Esophagus muscularis mucosa (tissue), 4 donors: ENCODE measurements around the gene HRAS. TPM values are rescaled to one million over a fixed set of nuclear protein-coding genes. Genes with fewer than 3 reads are reported as not detected.

ENCODE experiments used
- DNase-seq: peaks from one replicate; pipeline ENCODE4 v3.0.0-alpha.2; 2017; ENCODE audit errors: extremely low spot score
- H3K27ac ChIP-seq, 4 donors: fragments of 200-600 bp; sonication (generic); replicated peaks in 1 of 4; 1 replicate in 3 of 4; 2 replicates in 1 of 4; pipeline ENCODE4 v1.5.1; 2016 to 2019; ENCODE audit warnings: mild to moderate bottlenecking in 1 of 4
- H3K27me3 ChIP-seq, 4 donors: fragments of 200-600 bp; sonication (generic); one replicate each; pipeline versions ENCODE4 v1.5.1 to v1.6.0; 2016 to 2019
- H3K36me3 ChIP-seq, 4 donors: fragments of 200-600 bp; sonication (generic); one replicate each; pipeline ENCODE4 v1.5.1; 2016 to 2019
- H3K4me1 ChIP-seq, 4 donors: fragments of 200-600 bp; sonication (generic); one replicate each; pipeline ENCODE4 v1.5.1; 2016 to 2019
- H3K4me3 ChIP-seq, 4 donors: fragments of 200-600 bp; sonication (generic); 1 replicate in 2 of 4; 2 replicates in 2 of 4; pipeline ENCODE4 v1.5.1; 2016 to 2019; ENCODE audit warnings: mild to moderate bottlenecking in 4 of 4, moderate library complexity in 1 of 4
- H3K9me3 ChIP-seq, 4 donors: fragments of 200-600 bp; sonication (generic); 1 replicate in 3 of 4; 2 replicates in 1 of 4; pipeline ENCODE4 v1.5.1; 2016 to 2019
- EP300 ChIP-seq: sonication (generic); formaldehyde crosslinking; IDR thresholded peaks from one replicate; pipeline ENCODE4 v1.6.1; 2017; ENCODE audit warnings: antibody characterized with exemption
- POLR2A ChIP-seq: fragments of 450-650 bp; IDR thresholded peaks from one replicate; pipeline ENCODE4 v1.6.1; 2017; ENCODE audit warnings: antibody characterized with exemption, moderate library complexity, mild to moderate bottlenecking, low read depth
- POLR2AphosphoS5 ChIP-seq, 2 donors: sonication (generic); formaldehyde crosslinking; IDR thresholded peaks; one replicate each; pipeline ENCODE4 v1.6.1; 2017; ENCODE audit warnings: antibody characterized with exemption in 2 of 2
- WGBS: methylation state at CpG from one replicate; pipeline ENCODE4 v1.1.5; 2018; 5-methylcytosine and 5-hydroxymethylcytosine counted together
- intact Hi-C: fragments of 100-400 bp; cut with DNase I; formaldehyde crosslinking; loops from one replicate; pipeline ENCODE4 v1.15.1; 2023
- total RNA-seq, 4 donors: library from RNA; depleted of rRNA; stranded (reverse); fragments of >200 nt; gene quantifications; one replicate each; pipeline versions ENCODE4 v1.1.0 to v1.2.1, GENCODE V29; 2016
- TF ChIP-seq, protein P1 (sequence below), 3 experiments: fragments of 200-600 bp in 2 of 3; fragments of 450-650 bp in 1 of 3; sonication (generic) in 2 of 3; IDR thresholded peaks; one replicate each; pipeline ENCODE4 v1.5.1; 2017 to 2019; ENCODE audit warnings: antibody characterized with exemption in 3 of 3, mild to moderate bottlenecking in 2 of 3, moderate library complexity in 1 of 3

HRAS gene
- total RNA-seq, 4 donors from 2014 or later: 45.7 to 85.2 (median 61.7) TPM

DNA sequence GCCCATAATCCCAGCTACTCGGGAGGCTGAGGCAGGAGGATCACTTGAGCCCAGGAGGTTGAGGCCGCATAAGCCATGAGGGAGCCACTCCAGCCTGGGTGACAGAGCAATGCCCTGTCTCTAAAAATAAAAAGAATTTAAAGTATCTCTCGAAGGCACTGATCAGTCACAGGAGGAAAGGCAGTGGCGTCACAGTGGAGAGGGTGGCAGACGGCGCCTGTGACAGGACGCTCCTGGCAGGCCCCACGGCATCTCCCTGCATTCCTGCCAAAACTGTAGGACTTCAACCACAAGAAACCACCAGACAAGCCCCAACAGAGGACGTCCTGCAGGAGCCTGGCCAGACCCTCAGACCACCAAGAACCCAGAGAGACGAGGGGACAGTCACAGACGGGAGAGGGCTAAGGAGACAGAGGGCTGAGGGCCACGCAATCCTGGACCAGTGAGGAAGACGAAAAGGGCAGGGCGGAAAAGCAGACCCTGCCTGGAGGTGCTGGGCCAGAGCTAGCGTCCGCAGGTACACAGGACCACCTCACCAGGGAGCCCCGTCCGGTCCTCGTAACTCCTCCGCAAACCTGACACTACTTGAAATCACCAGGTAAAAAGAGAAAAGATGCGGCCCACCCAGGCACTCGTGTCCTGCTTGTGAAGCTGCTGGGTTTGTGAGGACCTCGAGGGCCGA, 34.2 kb downstream of the HRAS start:
- H3K36me3 ChIP-seq: peaks cover 54 to 63% (median 61%) of the 10 kb centered on the region in 4 donors
- TF ChIP-seq POLR2AphosphoS5 (IDR thresholded peaks at IDR 0.05): no peak
- no peak for TF ChIP-seq EP300
- TF ChIP-seq, protein P1, sequence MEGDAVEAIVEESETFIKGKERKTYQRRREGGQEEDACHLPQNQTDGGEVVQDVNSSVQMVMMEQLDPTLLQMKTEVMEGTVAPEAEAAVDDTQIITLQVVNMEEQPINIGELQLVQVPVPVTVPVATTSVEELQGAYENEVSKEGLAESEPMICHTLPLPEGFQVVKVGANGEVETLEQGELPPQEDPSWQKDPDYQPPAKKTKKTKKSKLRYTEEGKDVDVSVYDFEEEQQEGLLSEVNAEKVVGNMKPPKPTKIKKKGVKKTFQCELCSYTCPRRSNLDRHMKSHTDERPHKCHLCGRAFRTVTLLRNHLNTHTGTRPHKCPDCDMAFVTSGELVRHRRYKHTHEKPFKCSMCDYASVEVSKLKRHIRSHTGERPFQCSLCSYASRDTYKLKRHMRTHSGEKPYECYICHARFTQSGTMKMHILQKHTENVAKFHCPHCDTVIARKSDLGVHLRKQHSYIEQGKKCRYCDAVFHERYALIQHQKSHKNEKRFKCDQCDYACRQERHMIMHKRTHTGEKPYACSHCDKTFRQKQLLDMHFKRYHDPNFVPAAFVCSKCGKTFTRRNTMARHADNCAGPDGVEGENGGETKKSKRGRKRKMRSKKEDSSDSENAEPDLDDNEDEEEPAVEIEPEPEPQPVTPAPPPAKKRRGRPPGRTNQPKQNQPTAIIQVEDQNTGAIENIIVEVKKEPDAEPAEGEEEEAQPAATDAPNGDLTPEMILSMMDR (IDR thresholded peaks at IDR 0.05): no peak
- intact Hi-C loops: loop anchor here (5.0 kb wide), 1 partner anchor 49 kb away; the partner anchor contains the start of gene PTDSS2

DNA sequence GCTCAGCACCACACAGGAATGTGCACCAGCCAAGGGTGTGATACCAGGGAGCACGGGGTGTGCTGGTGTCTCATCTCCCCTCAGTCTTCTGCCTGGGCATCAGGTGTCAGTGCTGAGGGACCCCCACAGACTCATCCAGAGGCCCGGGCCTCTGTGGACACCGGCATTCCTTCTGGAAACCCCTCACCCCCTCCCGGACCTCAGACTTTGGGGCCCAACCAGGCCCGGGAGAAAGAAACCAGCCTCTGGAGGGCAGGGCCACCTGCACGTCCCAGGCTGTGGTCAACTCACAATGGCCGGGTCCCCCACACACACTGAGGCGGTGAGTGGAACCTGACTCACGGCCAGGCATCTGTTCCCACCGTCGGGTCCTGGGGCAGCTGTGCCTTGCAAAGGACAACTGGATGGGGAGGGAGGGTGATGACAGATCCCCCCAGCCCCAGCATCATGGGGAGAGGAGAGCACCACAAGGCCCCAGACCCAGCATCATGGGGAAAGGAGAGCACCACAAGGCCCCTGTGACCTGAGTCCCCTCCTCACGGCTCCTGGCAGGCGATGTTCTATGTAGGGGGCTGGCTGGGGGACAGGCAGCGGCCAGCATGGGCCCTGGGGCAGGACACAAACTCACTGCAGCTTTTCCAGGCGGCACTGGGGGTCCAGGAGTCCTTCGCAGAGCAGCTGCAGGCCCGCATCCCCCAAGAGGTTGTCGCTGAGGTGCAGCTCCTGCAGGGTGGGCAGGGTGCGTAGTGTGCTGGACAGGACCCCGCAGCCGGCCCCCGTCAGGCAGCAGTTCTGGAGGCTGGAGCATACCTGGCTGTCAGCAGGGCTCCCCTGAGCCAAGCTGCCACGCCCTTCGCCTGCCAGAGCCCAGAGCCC, 35.9 kb downstream of the HRAS start:
- Histone ChIP-seq H3K4me3 (no peak overlapping the region), H3K27ac (no peak overlapping the region), H3K36me3 (peaks cover 61 to 79% (median 76%) of the 10 kb centered on the region in 4 donors), H3K9me3 (no peaks in the 10 kb centered on the region), H3K27me3 (no peaks in the 10 kb centered on the region), H3K4me1 (peaks cover 28 to 41% (median 30%) of the 10 kb centered on the region in 4 donors)
- intact Hi-C loops: loop anchor here (5.0 kb wide), 1 partner anchor 47 kb away; the partner anchor contains the start of gene PTDSS2
- WGBS: 92% methylated on average over 6 of the region's 24 CpGs
- no peak for DNase-seq
- TF ChIP-seq POLR2AphosphoS5 (IDR thresholded peaks at IDR 0.05) (no peak), POLR2A (no peak), EP300 (no peak)
- TF ChIP-seq, protein P1 (IDR thresholded peaks at IDR 0.05): no peak

More for the DNA sequence above, 34.2 kb downstream of the HRAS start:
- H3K4me3 ChIP-seq: no peak overlapping the region
- H3K27ac ChIP-seq: no peak overlapping the region
- DNase-seq: no peak
- no peaks in the 10 kb centered on the region for H3K27me3 ChIP-seq
- H3K9me3 ChIP-seq: no peaks in the 10 kb centered on the region
- H3K4me1 ChIP-seq: peaks cover 45 to 57% (median 47%) of the 10 kb centered on the region in 4 donors
- WGBS: 94% methylated on average over 24 of the region's 24 CpGs

DNA sequence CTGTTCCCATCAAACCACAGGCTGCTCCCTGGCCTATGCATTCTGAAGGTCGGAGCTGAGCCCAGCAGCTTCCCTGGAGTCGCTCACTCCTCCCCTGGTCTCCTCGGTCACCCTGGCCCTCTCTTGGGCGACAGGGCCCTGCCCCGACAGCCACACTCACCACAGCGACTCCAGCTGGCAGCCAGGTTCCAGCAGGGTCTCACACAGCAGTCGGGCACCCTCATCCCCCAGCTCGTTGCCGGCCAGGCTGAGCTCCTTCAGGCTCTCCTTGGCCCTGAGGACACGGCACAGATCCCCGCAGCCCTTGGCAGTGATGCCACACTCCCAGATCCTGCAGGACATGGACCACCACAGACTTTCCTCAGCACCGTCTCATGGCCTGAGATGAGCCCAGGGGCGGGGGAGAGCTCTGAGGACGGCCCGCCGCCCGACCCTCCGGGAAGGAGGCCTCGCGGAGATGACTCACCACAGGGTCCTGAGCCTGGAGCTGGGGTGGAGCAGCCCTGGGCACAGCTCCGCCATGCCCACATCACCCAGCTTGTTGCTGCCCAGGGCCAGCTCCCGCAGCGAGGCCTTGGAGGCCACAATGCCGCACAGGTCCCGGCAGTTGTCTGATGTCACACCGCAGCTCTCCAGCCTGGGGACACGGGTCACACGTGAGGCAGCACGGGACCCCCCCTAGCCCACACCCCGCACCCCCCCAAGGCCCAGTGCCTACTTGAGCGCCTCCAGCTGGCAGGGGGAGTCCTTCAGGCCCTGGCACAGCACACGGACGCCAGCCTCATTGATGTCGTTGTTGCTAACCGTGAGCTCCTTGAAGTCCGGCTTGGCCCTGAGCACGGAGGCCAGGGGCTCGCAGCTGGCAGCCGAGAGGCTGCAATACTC, 36.8 kb downstream of the HRAS start:
- no peak overlapping the region for H3K4me3 ChIP-seq
- WGBS: 87% methylated on average over 6 of the region's 39 CpGs

More for the DNA sequence above, 36.8 kb downstream of the HRAS start:
- intact Hi-C loops: no loop called here
- H3K27me3 ChIP-seq: no peaks in the 10 kb centered on the region
- peaks cover 70 to 88% (median 85%) of the 10 kb centered on the region in 4 donors for H3K36me3 ChIP-seq
- no peak for DNase-seq
- no peak for TF ChIP-seq POLR2AphosphoS5 (IDR thresholded peaks at IDR 0.05)
- TF ChIP-seq EP300: no peak
- TF ChIP-seq, protein P1 (IDR thresholded peaks at IDR 0.05): no peak
- no peak for TF ChIP-seq POLR2A
- peaks cover 19 to 33% (median 21%) of the 10 kb centered on the region in 4 donors for H3K4me1 ChIP-seq
- H3K27ac ChIP-seq: no peak overlapping the region
- no peaks in the 10 kb centered on the region for H3K9me3 ChIP-seq
